ENCODE measurements around the gene KIF3A. TPM values are rescaled to one million over a fixed set of nuclear protein-coding genes. Genes with fewer than 3 reads are reported as not detected.

Gene KIF3A
- total RNA-seq, 1 donor from 2014 or later, result 27.4 TPM

- Mint-ChIP-seq H3K9me3 (no peaks in the 10 kb centered on the region), H3K27ac (no peak overlapping the region), H3K4me3 (no peak overlapping the region), H3K4me1 (peaks cover 28% of the 10 kb centered on the region), H3K36me3 (peaks cover 10% of the 10 kb centered on the region), H3K27me3 (ENCODE audit: low read depth) (no peaks in the 10 kb centered on the region)
- DNase-seq (ENCODE audit: low spot score in 2 of 2, unreplicated experiment in 2 of 2), result no peak
- TF ChIP-seq, protein P1, sequence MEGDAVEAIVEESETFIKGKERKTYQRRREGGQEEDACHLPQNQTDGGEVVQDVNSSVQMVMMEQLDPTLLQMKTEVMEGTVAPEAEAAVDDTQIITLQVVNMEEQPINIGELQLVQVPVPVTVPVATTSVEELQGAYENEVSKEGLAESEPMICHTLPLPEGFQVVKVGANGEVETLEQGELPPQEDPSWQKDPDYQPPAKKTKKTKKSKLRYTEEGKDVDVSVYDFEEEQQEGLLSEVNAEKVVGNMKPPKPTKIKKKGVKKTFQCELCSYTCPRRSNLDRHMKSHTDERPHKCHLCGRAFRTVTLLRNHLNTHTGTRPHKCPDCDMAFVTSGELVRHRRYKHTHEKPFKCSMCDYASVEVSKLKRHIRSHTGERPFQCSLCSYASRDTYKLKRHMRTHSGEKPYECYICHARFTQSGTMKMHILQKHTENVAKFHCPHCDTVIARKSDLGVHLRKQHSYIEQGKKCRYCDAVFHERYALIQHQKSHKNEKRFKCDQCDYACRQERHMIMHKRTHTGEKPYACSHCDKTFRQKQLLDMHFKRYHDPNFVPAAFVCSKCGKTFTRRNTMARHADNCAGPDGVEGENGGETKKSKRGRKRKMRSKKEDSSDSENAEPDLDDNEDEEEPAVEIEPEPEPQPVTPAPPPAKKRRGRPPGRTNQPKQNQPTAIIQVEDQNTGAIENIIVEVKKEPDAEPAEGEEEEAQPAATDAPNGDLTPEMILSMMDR (IDR thresholded peaks at IDR 0.05; ENCODE audit: unreplicated experiment), result no peak
These were observed 3.7 kb downstream of the KIF3A start for GRCh38 chr5:132733499-132734148.

- Mint-ChIP-seq H3K27ac (no peak overlapping the region), H3K9me3 (no peaks in the 10 kb centered on the region)
These were observed 7.5 kb downstream of the KIF3A start for GRCh38 chr5:132729896-132730295.

DNA sequence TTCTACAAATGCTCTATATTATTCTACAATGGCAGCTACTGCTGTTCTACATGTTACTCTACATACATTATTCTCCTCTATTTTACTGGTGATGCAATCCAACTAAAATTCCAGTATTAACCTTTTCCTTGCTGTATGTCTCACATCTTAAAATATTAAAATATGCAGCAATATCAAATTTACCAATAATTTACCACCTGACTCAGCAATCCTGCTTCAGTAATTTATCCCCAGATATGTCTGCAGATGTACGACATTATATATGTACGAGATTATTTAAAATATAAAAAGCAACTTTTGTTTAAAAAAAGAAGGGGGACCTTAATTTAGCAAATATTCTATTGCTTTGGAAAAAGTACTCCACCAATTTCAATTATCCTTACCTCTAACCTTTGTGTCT, 11.6 kb downstream of the KIF3A start:
- no peaks in the 10 kb centered on the region for H3K27me3 Mint-ChIP-seq (ENCODE audit: low read depth)
- H3K9me3 Mint-ChIP-seq, result no peaks in the 10 kb centered on the region
- peaks cover 14% of the 10 kb centered on the region for H3K36me3 Mint-ChIP-seq
- TF ChIP-seq, protein P1 (IDR thresholded peaks at IDR 0.05; ENCODE audit: unreplicated experiment), result no peak
- DNase-seq (ENCODE audit: low spot score in 2 of 2, unreplicated experiment in 2 of 2), result no peak
- H3K27ac Mint-ChIP-seq, result no peak overlapping the region
- H3K4me1 Mint-ChIP-seq, result no peaks in the 10 kb centered on the region
- no peak overlapping the region for H3K4me3 Mint-ChIP-seq

More at GRCh38 chr5:132729896-132730295, 7.5 kb downstream of the KIF3A start:
- TF ChIP-seq, protein P1 (IDR thresholded peaks at IDR 0.05; ENCODE audit: unreplicated experiment), result no peak
- no peak for DNase-seq (ENCODE audit: low spot score in 2 of 2, unreplicated experiment in 2 of 2)
- Mint-ChIP-seq H3K4me3 (no peak overlapping the region), H3K36me3 (peaks cover 11% of the 10 kb centered on the region), H3K4me1 (peaks cover under 1% of the 10 kb centered on the region), H3K27me3 (ENCODE audit: low read depth) (no peaks in the 10 kb centered on the region)

GRCh38 chr5:132718544-132719312, 18.6 kb downstream of the KIF3A start:
- TF ChIP-seq, protein P1 (IDR thresholded peaks at IDR 0.05; ENCODE audit: unreplicated experiment), result no peak
- Mint-ChIP-seq H3K27ac (no peak overlapping the region), H3K4me1 (no peaks in the 10 kb centered on the region), H3K4me3 (no peak overlapping the region), H3K27me3 (ENCODE audit: low read depth) (no peaks in the 10 kb centered on the region), H3K36me3 (peaks cover 13% of the 10 kb centered on the region), H3K9me3 (no peaks in the 10 kb centered on the region)
- DNase-seq (ENCODE audit: low spot score in 2 of 2, unreplicated experiment in 2 of 2), result no peak

DNA sequence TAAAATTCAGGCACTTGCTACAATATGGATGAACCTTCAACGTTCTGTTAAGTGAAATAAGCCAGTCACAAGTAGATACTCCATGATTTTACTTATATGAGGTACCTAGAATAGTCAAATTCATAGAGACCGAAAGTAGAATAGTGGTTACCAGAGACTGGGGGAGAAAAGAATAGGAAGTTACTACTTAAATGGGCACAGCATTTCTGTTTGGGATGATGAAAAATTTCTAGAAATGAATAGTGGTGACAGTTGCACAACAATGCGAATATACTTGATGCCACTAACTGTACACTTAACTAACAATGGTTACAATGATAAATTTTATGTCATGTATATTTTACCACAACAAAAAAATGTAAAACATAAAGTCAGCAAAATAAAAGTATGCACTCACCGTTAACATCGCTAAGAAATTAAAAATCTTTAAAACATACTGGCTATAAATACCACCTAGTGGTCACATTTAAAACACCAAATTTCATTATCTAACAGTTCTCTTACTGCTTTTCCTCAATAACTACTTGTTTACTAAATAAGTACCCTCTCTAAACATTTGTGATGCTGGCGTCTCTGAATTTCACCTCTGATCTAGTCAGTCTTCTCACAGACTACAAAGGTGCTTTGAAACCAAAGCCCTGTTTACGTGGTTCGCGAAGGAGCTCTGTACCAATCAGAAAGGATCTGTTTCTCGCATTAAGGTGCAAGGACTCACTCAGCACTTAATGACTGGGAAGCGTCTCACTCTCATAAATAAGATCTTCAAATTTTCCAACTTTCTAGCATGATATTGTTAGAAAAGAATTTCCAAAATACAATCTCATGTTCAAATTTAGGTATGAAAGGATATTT, 22.7 kb downstream of the KIF3A start:
- Mint-ChIP-seq H3K36me3 (peaks cover 7% of the 10 kb centered on the region), H3K4me1 (no peaks in the 10 kb centered on the region), H3K4me3 (no peak overlapping the region), H3K27ac (no peak overlapping the region), H3K27me3 (ENCODE audit: low read depth) (no peaks in the 10 kb centered on the region), H3K9me3 (no peaks in the 10 kb centered on the region)
- DNase-seq (ENCODE audit: low spot score in 2 of 2, unreplicated experiment in 2 of 2), result no peak
- TF ChIP-seq, protein P1 (IDR thresholded peaks at IDR 0.05; ENCODE audit: unreplicated experiment), result peak; percentile 61
